ENCODE measurements around the gene KLHL12. TPM values are rescaled to one million over a fixed set of nuclear protein-coding genes. Genes with fewer than 3 reads are reported as not detected.

The KLHL12 gene
- total and polyA plus RNA-seq, 3 experiments from 2014 or later: 21.2 to 40.9 (median 40.2) TPM

- DNase-seq: no peak
- ChIA-PET POLR2A (no interaction called here), CTCF (no interaction called here)
- no peaks in the 10 kb centered on the region for H3K9me3 Mint-ChIP-seq
- Histone ChIP-seq H3K36me3 (ENCODE audit: insufficient read depth, low read length) (peaks cover 19% of the 10 kb centered on the region), H3K9me3 (ENCODE audit: low read length) (no peaks in the 10 kb centered on the region), H3K4me1 (ENCODE audit: insufficient read depth, low read length) (no peaks in the 10 kb centered on the region), H3K27me3 (ENCODE audit: insufficient read depth, low read length, poor library complexity, severe bottlenecking) (no peaks in the 10 kb centered on the region), H3K4me3 (ENCODE audit: low read length) (no peak overlapping the region), H3K27ac (ENCODE audit: low read depth, low read length) (no peak overlapping the region)
- H3K27me3 Mint-ChIP-seq: no peaks in the 10 kb centered on the region
- peaks cover 10 to 21% (median 20%) of the 10 kb centered on the region in 3 donors for H3K4me1 Mint-ChIP-seq
- H3K36me3 Mint-ChIP-seq: peaks cover 6 to 62% (median 18%) of the 10 kb centered on the region in 3 donors
- H3K27ac Mint-ChIP-seq: peak overlapping the region in 2 of 8 donors; percentile 24 to 37
- H3K4me3 Mint-ChIP-seq: no peak overlapping the region
Measured at GRCh38 chr1:202880062-202880461, 47.0 kb downstream of the KLHL12 start.

DNA sequence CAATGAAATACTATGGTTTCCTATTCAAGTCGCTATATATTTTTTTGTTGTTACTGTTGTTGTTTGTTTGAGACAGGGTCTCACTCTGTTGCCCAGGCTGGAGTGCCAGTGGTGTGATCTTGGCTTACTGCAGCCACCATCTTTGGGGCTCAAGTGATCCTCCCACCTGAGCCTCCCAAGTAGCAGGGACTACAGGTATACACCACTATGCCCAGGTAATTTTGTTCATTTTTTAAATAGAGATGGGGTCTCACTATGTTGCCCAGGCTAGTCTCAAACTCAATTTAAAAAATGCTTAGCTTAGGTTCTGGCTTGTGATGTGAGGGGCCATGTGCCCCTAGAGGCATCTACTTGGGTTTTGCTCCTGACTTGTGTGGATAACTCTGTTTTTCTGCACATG is 47.9 kb downstream of the KLHL12 start:
- ChIA-PET CTCF (no interaction called here), POLR2A (no interaction called here)
- Histone ChIP-seq H3K4me1 (ENCODE audit: insufficient read depth, low read length) (no peaks in the 10 kb centered on the region), H3K27me3 (ENCODE audit: insufficient read depth, low read length, poor library complexity, severe bottlenecking) (no peaks in the 10 kb centered on the region), H3K27ac (ENCODE audit: low read depth, low read length) (no peak overlapping the region), H3K36me3 (ENCODE audit: insufficient read depth, low read length) (peaks cover 19% of the 10 kb centered on the region), H3K4me3 (ENCODE audit: low read length) (no peak overlapping the region), H3K9me3 (ENCODE audit: low read length) (no peaks in the 10 kb centered on the region)
- H3K4me1 Mint-ChIP-seq: peaks cover 7 to 19% (median 16%) of the 10 kb centered on the region in 3 donors
- H3K9me3 Mint-ChIP-seq: no peaks in the 10 kb centered on the region
- H3K27me3 Mint-ChIP-seq: no peaks in the 10 kb centered on the region
- no peak overlapping the region for H3K4me3 Mint-ChIP-seq
- H3K27ac Mint-ChIP-seq: peak overlapping the region in 1 of 8 donors; percentile 10
- DNase-seq: no peak
- peaks cover 6 to 58% (median 18%) of the 10 kb centered on the region in 3 donors for H3K36me3 Mint-ChIP-seq

DNA sequence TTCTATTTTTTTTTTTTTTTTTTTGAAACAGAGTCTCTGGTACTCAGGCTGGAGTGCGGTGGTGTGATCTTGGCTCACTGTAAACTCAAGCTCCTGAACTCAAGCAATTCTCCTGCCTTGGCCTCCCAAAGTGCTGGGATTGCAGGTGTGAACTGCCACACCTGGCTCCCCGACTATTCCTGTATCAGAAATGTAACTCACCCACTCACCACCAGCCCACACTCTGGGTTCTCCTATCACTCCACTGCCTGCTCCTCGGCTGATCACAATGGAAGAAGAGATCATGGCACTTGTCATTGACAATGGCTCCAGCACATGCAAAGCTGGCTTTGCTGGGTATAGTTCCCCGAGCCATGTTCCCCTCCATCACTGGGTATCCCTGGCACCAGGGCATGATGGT is 54.0 kb downstream of the KLHL12 start:
- Mint-ChIP-seq H3K9me3 (no peaks in the 10 kb centered on the region), H3K36me3 (peaks cover 0 to 9% (median 4%) of the 10 kb centered on the region in 3 donors), H3K27me3 (peaks cover 0 to 8% of the 10 kb centered on the region in 2 donors), H3K4me1 (no peaks in the 10 kb centered on the region), H3K4me3 (no peak overlapping the region), H3K27ac (no peak overlapping the region)
- ChIA-PET POLR2A (no interaction called here), CTCF (no interaction called here)
- no peak overlapping the region for H3K27ac ChIP-seq (ENCODE audit: low read depth, low read length)
- H3K9me3 ChIP-seq (ENCODE audit: low read length): no peaks in the 10 kb centered on the region
- DNase-seq: no peak
- no peaks in the 10 kb centered on the region for H3K27me3 ChIP-seq (ENCODE audit: insufficient read depth, low read length, poor library complexity, severe bottlenecking)
- H3K36me3 ChIP-seq (ENCODE audit: insufficient read depth, low read length): no peaks in the 10 kb centered on the region
- H3K4me1 ChIP-seq (ENCODE audit: insufficient read depth, low read length): no peaks in the 10 kb centered on the region
- no peak overlapping the region for H3K4me3 ChIP-seq (ENCODE audit: low read length)

DNA sequence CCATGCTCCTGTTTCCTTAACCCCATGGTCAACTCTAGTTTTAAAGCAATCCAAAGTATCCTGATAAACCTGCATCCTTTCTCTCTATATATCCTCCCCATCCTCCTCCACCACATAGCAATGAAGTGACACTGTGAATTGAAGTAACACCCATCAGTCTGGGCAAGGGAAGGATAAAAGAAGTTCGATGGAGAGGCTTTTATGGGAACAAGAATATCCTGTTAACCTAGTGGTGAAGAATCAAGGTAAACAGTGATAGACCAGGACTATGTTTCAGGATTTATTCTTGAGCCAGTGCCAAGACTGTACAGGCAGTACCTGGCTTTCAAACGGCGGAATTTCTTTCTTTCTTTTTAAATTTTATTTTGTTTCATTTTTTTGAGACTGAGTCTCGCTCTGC is 55.7 kb downstream of the KLHL12 start:
- CTCF ChIA-PET: no interaction called here
- POLR2A ChIA-PET: no interaction called here
- no peak for DNase-seq
- H3K4me1 Mint-ChIP-seq: no peaks in the 10 kb centered on the region
- no peak overlapping the region for H3K4me3 ChIP-seq (ENCODE audit: low read length)
- no peaks in the 10 kb centered on the region for H3K9me3 ChIP-seq (ENCODE audit: low read length)
- peaks cover 0 to 5% (median 3%) of the 10 kb centered on the region in 3 donors for H3K36me3 Mint-ChIP-seq
- H3K27me3 Mint-ChIP-seq: peaks cover 0 to 13% of the 10 kb centered on the region in 2 donors
- H3K27me3 ChIP-seq (ENCODE audit: insufficient read depth, low read length, poor library complexity, severe bottlenecking): no peaks in the 10 kb centered on the region
- H3K36me3 ChIP-seq (ENCODE audit: insufficient read depth, low read length): no peaks in the 10 kb centered on the region
- no peak overlapping the region for H3K27ac ChIP-seq (ENCODE audit: low read depth, low read length)
- H3K9me3 Mint-ChIP-seq: no peaks in the 10 kb centered on the region
- peak overlapping the region in 1 of 8 donors; percentile 18 for H3K27ac Mint-ChIP-seq
- no peaks in the 10 kb centered on the region for H3K4me1 ChIP-seq (ENCODE audit: insufficient read depth, low read length)
- H3K4me3 Mint-ChIP-seq: no peak overlapping the region

DNA sequence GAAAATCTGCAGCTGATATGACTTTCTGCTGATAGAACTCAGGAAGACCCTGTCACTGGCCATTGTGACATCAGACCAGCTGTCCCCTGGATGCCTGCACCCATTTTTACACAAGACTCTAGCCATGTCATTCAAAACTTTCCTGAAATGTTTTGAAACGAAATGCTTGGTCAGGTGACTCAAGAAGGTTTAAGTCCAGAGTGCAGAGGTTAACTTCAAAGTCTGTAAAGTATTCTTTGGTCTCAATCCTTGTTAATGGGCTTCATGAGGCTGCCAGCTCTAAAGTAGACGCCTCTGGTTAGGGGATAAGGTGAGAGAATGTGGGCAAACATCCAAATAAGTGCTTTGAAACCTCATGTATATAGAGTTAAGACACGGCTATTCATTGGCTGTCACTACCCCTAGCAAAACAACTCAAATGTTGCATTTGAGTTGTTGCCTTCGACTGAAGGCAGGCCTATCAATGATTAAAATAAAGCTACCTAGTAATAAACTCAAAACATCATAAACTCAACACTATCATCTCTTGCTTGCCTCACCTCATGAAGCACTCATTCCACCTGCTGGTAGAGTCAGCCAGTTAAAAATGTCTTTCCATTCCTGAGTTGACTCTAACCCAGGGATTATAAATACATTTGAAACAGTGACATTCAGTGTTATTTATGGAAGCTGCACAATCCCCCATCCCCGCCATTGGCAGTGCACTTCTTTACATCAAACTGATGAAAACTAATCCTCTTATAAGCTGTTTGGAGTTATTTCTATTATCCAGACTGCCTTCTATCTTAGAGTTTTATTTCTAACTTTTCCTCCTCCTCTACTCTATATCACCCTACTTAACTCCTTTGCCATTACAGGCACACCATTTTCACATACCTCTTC is 64.1 kb downstream of the KLHL12 start:
- Mint-ChIP-seq H3K27me3 (peaks cover 25 to 67% of the 10 kb centered on the region in 2 donors), H3K36me3 (no peaks in the 10 kb centered on the region), H3K4me3 (peak overlapping the region in 6 of 7 donors; percentile 11 to 91 (median 81)), H3K9me3 (no peaks in the 10 kb centered on the region), H3K27ac (no peak overlapping the region), H3K4me1 (peaks cover 12 to 22% (median 19%) of the 10 kb centered on the region in 3 donors)
- POLR2A ChIA-PET: interaction anchor here (0.6 kb wide), 1 partner anchor 832 kb away, joined by 3 read pairs; no protein-coding TSS in a partner anchor
- H3K4me3 ChIP-seq (ENCODE audit: low read length): no peak overlapping the region
- no peak for DNase-seq
- H3K4me1 ChIP-seq (ENCODE audit: insufficient read depth, low read length): peaks cover 5% of the 10 kb centered on the region
- H3K27me3 ChIP-seq (ENCODE audit: insufficient read depth, low read length, poor library complexity, severe bottlenecking): peaks cover 15% of the 10 kb centered on the region
- no peaks in the 10 kb centered on the region for H3K36me3 ChIP-seq (ENCODE audit: insufficient read depth, low read length)
- no peak overlapping the region for H3K27ac ChIP-seq (ENCODE audit: low read depth, low read length)
- no peaks in the 10 kb centered on the region for H3K9me3 ChIP-seq (ENCODE audit: low read length)
- CTCF ChIA-PET: interaction anchor here (1.0 kb wide), 1 partner anchor 8 kb away, joined by 3 read pairs; no protein-coding TSS in a partner anchor

- Mint-ChIP-seq H3K9me3 (no peaks in the 10 kb centered on the region), H3K27me3 (peaks cover 25 to 62% of the 10 kb centered on the region in 2 donors)
- POLR2A ChIA-PET: no interaction called here
Measured at GRCh38 chr1:202861420-202862132, 65.5 kb downstream of the KLHL12 start.

DNA sequence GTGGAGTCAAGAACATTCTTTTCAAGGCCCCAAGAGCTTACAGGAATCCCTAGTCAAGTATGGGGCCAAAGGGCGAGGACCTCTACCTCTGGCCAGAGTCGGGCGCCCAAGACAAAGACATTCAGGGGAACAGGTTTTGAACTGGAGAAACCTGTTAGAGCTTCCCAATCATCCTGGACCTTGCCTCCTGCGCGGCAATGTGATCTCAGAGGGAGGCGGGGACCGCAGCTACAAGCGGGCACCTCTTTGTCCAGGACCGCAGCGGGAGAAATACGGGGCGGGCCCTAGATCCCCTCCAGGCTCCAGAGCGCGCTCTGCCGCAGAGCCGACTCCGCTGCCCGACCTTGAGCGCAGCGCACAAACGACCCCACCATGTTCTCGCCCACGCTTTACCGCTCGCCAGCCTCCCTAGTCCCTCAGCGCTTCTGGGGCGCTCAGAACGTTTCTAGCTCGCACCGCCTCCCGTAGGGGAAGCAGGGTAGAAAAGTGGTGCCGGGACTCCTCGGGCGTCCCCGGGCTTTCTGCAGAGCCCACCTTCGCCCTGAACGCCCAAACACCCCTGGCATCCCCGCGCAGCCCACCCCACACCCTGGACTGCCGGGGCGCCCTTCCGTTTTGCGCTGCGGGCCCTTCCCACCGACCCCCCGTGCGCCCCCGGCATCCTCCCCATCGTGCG is 66.2 kb downstream of the KLHL12 start:
- peak overlapping the region; percentile 61 to 91 (median 81) for H3K4me3 Mint-ChIP-seq
- ChIA-PET CTCF (interaction anchor here (1.5 kb wide), 1 partner anchor 9 kb away, joined by 3 read pairs; no protein-coding TSS in a partner anchor), POLR2A (no interaction called here)
- H3K36me3 Mint-ChIP-seq: no peaks in the 10 kb centered on the region
- no peaks in the 10 kb centered on the region for H3K9me3 Mint-ChIP-seq
- Histone ChIP-seq H3K9me3 (ENCODE audit: low read length) (no peaks in the 10 kb centered on the region), H3K4me1 (ENCODE audit: insufficient read depth, low read length) (peaks cover 5% of the 10 kb centered on the region), H3K27me3 (ENCODE audit: insufficient read depth, low read length, poor library complexity, severe bottlenecking) (peaks cover 15% of the 10 kb centered on the region), H3K36me3 (ENCODE audit: insufficient read depth, low read length) (no peaks in the 10 kb centered on the region), H3K27ac (ENCODE audit: low read depth, low read length) (no peak overlapping the region), H3K4me3 (ENCODE audit: low read length) (peak overlapping the region; percentile 61)
- DNase-seq: peak in 1 of 5 donors; percentile 7
- peaks cover 12 to 22% (median 19%) of the 10 kb centered on the region in 3 donors for H3K4me1 Mint-ChIP-seq
- peaks cover 27 to 57% of the 10 kb centered on the region in 2 donors for H3K27me3 Mint-ChIP-seq
- H3K27ac Mint-ChIP-seq: no peak overlapping the region

More at GRCh38 chr1:202861420-202862132, 65.5 kb downstream of the KLHL12 start:
- peaks cover 12 to 22% (median 19%) of the 10 kb centered on the region in 3 donors for H3K4me1 Mint-ChIP-seq
- peak in 3 of 5 donors; percentile 11 to 18 (median 12) for DNase-seq
- peak overlapping the region; percentile 61 to 91 (median 81) for H3K4me3 Mint-ChIP-seq
- peak overlapping the region; percentile 61 for H3K4me3 ChIP-seq (ENCODE audit: low read length)
- H3K36me3 ChIP-seq (ENCODE audit: insufficient read depth, low read length): no peaks in the 10 kb centered on the region
- H3K36me3 Mint-ChIP-seq: no peaks in the 10 kb centered on the region
- peaks cover 5% of the 10 kb centered on the region for H3K4me1 ChIP-seq (ENCODE audit: insufficient read depth, low read length)
- no peak overlapping the region for H3K27ac ChIP-seq (ENCODE audit: low read depth, low read length)
- H3K27ac Mint-ChIP-seq: peak overlapping the region in 2 of 8 donors; percentile 64 to 76
- H3K27me3 ChIP-seq (ENCODE audit: insufficient read depth, low read length, poor library complexity, severe bottlenecking): peaks cover 15% of the 10 kb centered on the region
- CTCF ChIA-PET: interaction anchor here (1.5 kb wide), 1 partner anchor 10 kb away, joined by 3 read pairs; no protein-coding TSS in a partner anchor
- H3K9me3 ChIP-seq (ENCODE audit: low read length): no peaks in the 10 kb centered on the region

Data from CD8-positive, alpha-beta memory T cell (primary cell).